ENCODE data around the gene ARFGAP3. TPM values are rescaled to one million over a fixed set of nuclear protein-coding genes. Genes with fewer than 3 reads are reported as not detected.

ARFGAP3 gene
- total RNA-seq, 2 donors from 2014 or later: 20.5 to 36.9 TPM

- Mint-ChIP-seq H3K27me3 (ENCODE audit: insufficient read depth) (no peaks in the 10 kb centered on the region), H3K36me3 (ENCODE audit: low read depth) (peaks cover 52% of the 10 kb centered on the region), H3K9me3 (peaks cover 3% of the 10 kb centered on the region), H3K4me1 (no peaks in the 10 kb centered on the region), H3K4me3 (no peak overlapping the region), H3K27ac (no peak overlapping the region)
- TF ChIP-seq CTCF (conservative IDR thresholded peaks at IDR 0.05): no peak
- peaks cover 83% of the 10 kb centered on the region for H3K36me3 ChIP-seq (ENCODE audit: control insufficient read depth, insufficient read depth, low read length)
- no peak overlapping the region for H3K27ac ChIP-seq (ENCODE audit: low read depth, low read length)
- DNase-seq: no peak
- no peaks in the 10 kb centered on the region for H3K27me3 ChIP-seq (ENCODE audit: control insufficient read depth, insufficient read depth, low read length, poor library complexity, severe bottlenecking)
- H3K9ac ChIP-seq (ENCODE audit: extremely low read depth, low read length, poor library complexity, severe bottlenecking): no peak overlapping the region
- no peaks in the 10 kb centered on the region for H3K4me1 ChIP-seq (ENCODE audit: control insufficient read depth, insufficient read depth, low read length)
- WGBS, 2 experiments (ENCODE audit: insufficient coverage in 1 of 2, insufficient read length in 1 of 2): 90 to 100% methylated on average over 4 of the region's 4 CpGs
- no peak overlapping the region for H3K4me3 ChIP-seq (ENCODE audit: low read length)
- no peaks in the 10 kb centered on the region for H3K9me3 ChIP-seq (ENCODE audit: control insufficient read depth, low read length)
Observed at GRCh38 chr22:42831712-42832111, 25.4 kb downstream of the ARFGAP3 start.

GRCh38 chr22:42830161-42830560, 26.9 kb downstream of the ARFGAP3 start:
- TF ChIP-seq CTCF (conservative IDR thresholded peaks at IDR 0.05): no peak
- DNase-seq: no peak
- H3K27me3 Mint-ChIP-seq (ENCODE audit: insufficient read depth): no peaks in the 10 kb centered on the region
- peaks cover under 1% of the 10 kb centered on the region for H3K9me3 Mint-ChIP-seq
- Histone ChIP-seq H3K4me1 (ENCODE audit: control insufficient read depth, insufficient read depth, low read length) (no peaks in the 10 kb centered on the region), H3K27me3 (ENCODE audit: control insufficient read depth, insufficient read depth, low read length, poor library complexity, severe bottlenecking) (no peaks in the 10 kb centered on the region), H3K9me3 (ENCODE audit: control insufficient read depth, low read length) (no peaks in the 10 kb centered on the region), H3K27ac (ENCODE audit: low read depth, low read length) (no peak overlapping the region), H3K9ac (ENCODE audit: extremely low read depth, low read length, poor library complexity, severe bottlenecking) (no peak overlapping the region), H3K4me3 (ENCODE audit: low read length) (no peak overlapping the region), H3K36me3 (ENCODE audit: control insufficient read depth, insufficient read depth, low read length) (peaks cover 79% of the 10 kb centered on the region)
- H3K27ac Mint-ChIP-seq: no peak overlapping the region
- no peak overlapping the region for H3K4me3 Mint-ChIP-seq
- 92 to 96% methylated on average over 5 of the region's 5 CpGs for WGBS, 2 experiments (ENCODE audit: insufficient coverage in 1 of 2, insufficient read length in 1 of 2)
- no peaks in the 10 kb centered on the region for H3K4me1 Mint-ChIP-seq
- peaks cover 42% of the 10 kb centered on the region for H3K36me3 Mint-ChIP-seq (ENCODE audit: low read depth)

GRCh38 chr22:42829302-42829701, 27.8 kb downstream of the ARFGAP3 start:
- Histone ChIP-seq H3K27ac (ENCODE audit: low read depth, low read length) (no peak overlapping the region), H3K27me3 (ENCODE audit: control insufficient read depth, insufficient read depth, low read length, poor library complexity, severe bottlenecking) (no peaks in the 10 kb centered on the region), H3K9me3 (ENCODE audit: control insufficient read depth, low read length) (no peaks in the 10 kb centered on the region), H3K36me3 (ENCODE audit: control insufficient read depth, insufficient read depth, low read length) (peaks cover 78% of the 10 kb centered on the region), H3K4me1 (ENCODE audit: control insufficient read depth, insufficient read depth, low read length) (no peaks in the 10 kb centered on the region), H3K4me3 (ENCODE audit: low read length) (no peak overlapping the region), H3K9ac (ENCODE audit: extremely low read depth, low read length, poor library complexity, severe bottlenecking) (no peak overlapping the region)
- no peak overlapping the region for H3K4me3 Mint-ChIP-seq
- no peaks in the 10 kb centered on the region for H3K4me1 Mint-ChIP-seq
- H3K27me3 Mint-ChIP-seq (ENCODE audit: insufficient read depth): no peaks in the 10 kb centered on the region
- no peak overlapping the region for H3K27ac Mint-ChIP-seq
- no peak for TF ChIP-seq CTCF (conservative IDR thresholded peaks at IDR 0.05)
- DNase-seq: no peak
- 83 to 88% methylated on average over 1 to 3 of the region's 3 CpGs for WGBS, 2 experiments (ENCODE audit: insufficient coverage in 1 of 2, insufficient read length in 1 of 2)
- H3K36me3 Mint-ChIP-seq (ENCODE audit: low read depth): peaks cover 40% of the 10 kb centered on the region
- H3K9me3 Mint-ChIP-seq: no peaks in the 10 kb centered on the region

Measured in endodermal cell (in vitro differentiated cells).